Fibroblast of lung (primary cell): ENCODE results near the gene RPS6KC1. TPM values are rescaled to one million over a fixed set of nuclear protein-coding genes. Genes with fewer than 3 reads are reported as not detected.
"Not testable (repeated sequence)": the region's sequence is repeated elsewhere in the genome, so short reads cannot be mapped to it uniquely, and the experiment has no call there.

Experiments
- DNase-seq, 2 donors: peaks; one replicate each; pipeline versions ENCODE4 v3.0.0 to v3.0.0-alpha.2; 2010; ENCODE audit warnings: low read depth in 2 of 2
- H2AFZ ChIP-seq: 2 replicates; pipeline ENCODE4 v1.5.1; 2012; ENCODE audit warnings: low read length, control low read depth, inconsistent platforms
- H3K27ac ChIP-seq: 2 replicates; pipeline ENCODE4 v1.5.1; 2011; ENCODE audit warnings: low read length, control low read depth; ENCODE audit not compliant: insufficient read depth
- H3K27me3 ChIP-seq: 2 replicates; pipeline ENCODE4 v1.5.1; 2011; ENCODE audit warnings: mild to moderate bottlenecking, low read length; ENCODE audit not compliant: control insufficient read depth, insufficient read depth
- H3K36me3 ChIP-seq: 2 replicates; pipeline ENCODE4 v1.5.1; 2011; ENCODE audit warnings: low read length; ENCODE audit not compliant: control insufficient read depth, insufficient read depth
- H3K4me1 ChIP-seq: 2 replicates; pipeline ENCODE4 v1.5.1; 2011; ENCODE audit warnings: low read length; ENCODE audit not compliant: control insufficient read depth, insufficient read depth; ENCODE audit errors: extremely low read depth
- H3K4me2 ChIP-seq: 2 replicates; pipeline ENCODE4 v1.5.1; 2011; ENCODE audit warnings: low read length, control low read depth; ENCODE audit not compliant: insufficient read depth; ENCODE audit errors: extremely low read depth
- H3K4me3 ChIP-seq, 4 experiments: fragments of 200-600 bp in 1 of 4; sonication (generic) in 1 of 4; replicated peaks in 1 of 4; 2 replicates each; pipeline ENCODE4 v1.5.1; 2011 to 2016; ENCODE audit warnings: low read length in 4 of 4, low read depth in 3 of 4, mild to moderate bottlenecking in 3 of 4, control low read depth in 2 of 4, inconsistent platforms in 1 of 4, mixed read lengths in 1 of 4; ENCODE audit not compliant: insufficient read depth in 1 of 4; ENCODE audit errors: control extremely low read depth in 1 of 4
- H3K79me2 ChIP-seq: 2 replicates; pipeline ENCODE4 v1.5.1; 2012; ENCODE audit warnings: mild to moderate bottlenecking, low read length, inconsistent platforms; ENCODE audit not compliant: control insufficient read depth, insufficient read depth
- H3K9ac ChIP-seq: 2 replicates; pipeline ENCODE4 v1.5.1; 2011; ENCODE audit warnings: mild to moderate bottlenecking, low read length, control low read depth; ENCODE audit not compliant: insufficient read depth
- H3K9me3 ChIP-seq: 2 replicates; pipeline ENCODE4 v1.5.1; 2012; ENCODE audit warnings: low read depth, low read length; ENCODE audit not compliant: control insufficient read depth, insufficient read depth
- H4K20me1 ChIP-seq: 2 replicates; pipeline ENCODE4 v1.5.1; 2011; ENCODE audit warnings: low read length; ENCODE audit not compliant: control insufficient read depth, insufficient read depth; ENCODE audit errors: extremely low read depth
- EZH2 ChIP-seq: IDR thresholded peaks from 2 replicates; pipeline ENCODE4 v1.5.1; 2012; ENCODE audit warnings: low read length, control low read depth, mild to moderate bottlenecking; ENCODE audit errors: missing control alignments
- polyA plus RNA-seq, 2 donors: library from polyadenylated mRNA; depleted of rRNA in 1 of 2; stranded (reverse) in 1 of 2; unstranded in 1 of 2; fragments of >200 nt; gene quantifications; 2 replicates each; pipeline ENCODE4 v1.2.1, GENCODE V29; 2011 to 2012; ENCODE audit warnings: missing spikeins in 1 of 2
- total RNA-seq: library from RNA; depleted of rRNA; stranded (reverse); fragments of >200 nt; gene quantifications from 2 replicates; pipeline ENCODE4 v1.2.1, GENCODE V29; 2014
- TF ChIP-seq, protein P1 (sequence below), 2 donors: IDR thresholded peaks in 1 of 2; conservative IDR thresholded peaks in 1 of 2; 1 replicate in 1 of 2; 2 replicates in 1 of 2; pipeline ENCODE4 v1.5.1; 2011 to 2012; ENCODE audit warnings: low read length in 2 of 2, control low read depth in 1 of 2, inconsistent platforms in 1 of 2, low read depth in 1 of 2, mild to moderate bottlenecking in 1 of 2

RPS6KC1 gene
- total and polyA plus RNA-seq, 2 donors (not counting 1 experiment from before 2014, with no cell fraction given), result 20.9 to 33.5 TPM

- Histone ChIP-seq H3K4me2 (no peak overlapping the region), H4K20me1 (no peaks in the 10 kb centered on the region), H3K9me3 (no peaks in the 10 kb centered on the region), H3K27me3 (no peaks in the 10 kb centered on the region), H3K4me1 (no peaks in the 10 kb centered on the region), H3K4me3 (no peak overlapping the region), H3K27ac (no peak overlapping the region), H2AFZ (no peak overlapping the region), H3K79me2 (no peaks in the 10 kb centered on the region), H3K9ac (no peak overlapping the region), H3K36me3 (no peaks in the 10 kb centered on the region)
- TF ChIP-seq, protein P1, sequence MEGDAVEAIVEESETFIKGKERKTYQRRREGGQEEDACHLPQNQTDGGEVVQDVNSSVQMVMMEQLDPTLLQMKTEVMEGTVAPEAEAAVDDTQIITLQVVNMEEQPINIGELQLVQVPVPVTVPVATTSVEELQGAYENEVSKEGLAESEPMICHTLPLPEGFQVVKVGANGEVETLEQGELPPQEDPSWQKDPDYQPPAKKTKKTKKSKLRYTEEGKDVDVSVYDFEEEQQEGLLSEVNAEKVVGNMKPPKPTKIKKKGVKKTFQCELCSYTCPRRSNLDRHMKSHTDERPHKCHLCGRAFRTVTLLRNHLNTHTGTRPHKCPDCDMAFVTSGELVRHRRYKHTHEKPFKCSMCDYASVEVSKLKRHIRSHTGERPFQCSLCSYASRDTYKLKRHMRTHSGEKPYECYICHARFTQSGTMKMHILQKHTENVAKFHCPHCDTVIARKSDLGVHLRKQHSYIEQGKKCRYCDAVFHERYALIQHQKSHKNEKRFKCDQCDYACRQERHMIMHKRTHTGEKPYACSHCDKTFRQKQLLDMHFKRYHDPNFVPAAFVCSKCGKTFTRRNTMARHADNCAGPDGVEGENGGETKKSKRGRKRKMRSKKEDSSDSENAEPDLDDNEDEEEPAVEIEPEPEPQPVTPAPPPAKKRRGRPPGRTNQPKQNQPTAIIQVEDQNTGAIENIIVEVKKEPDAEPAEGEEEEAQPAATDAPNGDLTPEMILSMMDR (conservative IDR thresholded peaks at IDR 0.05 in 1 of 2, IDR thresholded peaks at IDR 0.05 in 1 of 2; ENCODE audit: low read depth in 1 of 2, low read length in 2 of 2), result no peak
- TF ChIP-seq EZH2, result no peak
- DNase-seq, result no peak
These were observed 97.9 kb downstream of the RPS6KC1 start for GRCh38 chr1:213148905-213149304.

- H3K79me2 ChIP-seq, H3K9ac ChIP-seq: not testable (repeated sequence)
These were observed 99.0 kb downstream of the RPS6KC1 start for GRCh38 chr1:213150090-213150489.

DNA sequence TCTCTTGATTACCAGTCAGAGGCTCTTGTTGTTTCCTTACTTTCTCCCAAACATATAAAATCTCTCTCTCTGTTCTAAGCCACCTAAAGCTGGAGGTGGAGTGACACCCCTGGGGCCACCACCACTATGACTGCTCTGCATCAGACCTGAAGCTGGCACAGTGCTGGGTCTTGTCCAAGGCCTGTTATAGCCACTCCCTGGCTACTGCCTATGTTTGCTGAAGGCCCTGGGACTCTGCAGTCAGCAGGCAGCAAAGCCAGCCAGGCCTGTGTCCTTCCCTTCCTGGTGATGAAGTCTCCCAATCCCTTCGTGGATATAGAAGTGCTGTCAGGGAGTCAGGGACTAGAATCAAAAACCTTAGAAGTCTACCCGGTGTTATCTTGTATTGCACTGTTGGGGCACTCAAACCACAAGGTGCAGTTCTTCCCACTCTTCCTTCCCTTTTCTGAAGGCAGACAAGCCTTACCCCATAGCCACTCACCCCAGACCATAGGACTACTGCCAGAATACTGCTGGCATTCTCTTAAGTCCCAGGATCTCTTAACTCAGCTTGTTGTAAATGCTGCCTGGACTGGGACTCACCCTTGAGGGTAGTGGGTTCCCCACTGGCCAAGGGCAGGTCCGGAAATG lies 103.1 kb downstream of the RPS6KC1 start:
- DNase-seq, result no peak
- TF ChIP-seq, protein P1 (conservative IDR thresholded peaks at IDR 0.05 in 1 of 2, IDR thresholded peaks at IDR 0.05 in 1 of 2; ENCODE audit: low read depth in 1 of 2, low read length in 2 of 2), result no peak
- TF ChIP-seq EZH2, result no peak
- no peaks in the 10 kb centered on the region for H3K79me2 ChIP-seq
- H3K36me3 ChIP-seq, result no peaks in the 10 kb centered on the region
- no peak overlapping the region for H3K9ac ChIP-seq
- H3K4me2 ChIP-seq, result no peak overlapping the region
- H3K9me3 ChIP-seq, result no peaks in the 10 kb centered on the region
- no peak overlapping the region for H3K27ac ChIP-seq
- H4K20me1 ChIP-seq, result no peaks in the 10 kb centered on the region
- no peak overlapping the region for H3K4me3 ChIP-seq
- H3K4me1 ChIP-seq, result no peaks in the 10 kb centered on the region
- H2AFZ ChIP-seq, result no peak overlapping the region
- no peaks in the 10 kb centered on the region for H3K27me3 ChIP-seq

More at GRCh38 chr1:213150090-213150489, 99.0 kb downstream of the RPS6KC1 start:
- not testable (repeated sequence) for H3K4me3 ChIP-seq, H3K9me3 ChIP-seq, H3K27ac ChIP-seq, DNase-seq, H3K4me1 ChIP-seq, H3K27me3 ChIP-seq, H3K4me2 ChIP-seq, H3K36me3 ChIP-seq, H2AFZ ChIP-seq, H4K20me1 ChIP-seq
